ENCODE data around the gene MED10. TPM values are rescaled to one million over a fixed set of nuclear protein-coding genes. Genes with fewer than 3 reads are reported as not detected.

MED10 gene
- total and polyA plus RNA-seq, 7 donors, result 18.8 to 98.1 (median 49.1) TPM

- ATAC-seq, result no peak
- WGBS, 3 donors, result 63 to 83% (median 67%) methylated on average over 14 of the region's 14 CpGs
- no peaks in the 10 kb centered on the region for H3K9me3 ChIP-seq
- intact Hi-C loops (cut with DNase I), result no loop called here
- TF ChIP-seq CTCF (IDR thresholded peaks at IDR 0.05), result no peak
- no peaks in the 10 kb centered on the region for H3K36me3 ChIP-seq (ENCODE audit: insufficient read depth in 1 of 2, low read depth in 1 of 2)
- no peaks in the 10 kb centered on the region for H3K4me1 ChIP-seq
- H3K27me3 ChIP-seq (ENCODE audit: insufficient read depth in 3 of 3, low read length in 2 of 3), result no peaks in the 10 kb centered on the region
- DNase-seq, result no peak
- H3K27ac ChIP-seq, result no peak overlapping the region
- no peak overlapping the region for H3K4me3 ChIP-seq
Measured at GRCh38 chr5:6342689-6343315, 35.5 kb downstream of the MED10 start.

GRCh38 chr5:6340100-6340499 is 38.2 kb downstream of the MED10 start:
- Histone ChIP-seq H3K27ac (no peak overlapping the region), H3K4me3 (no peak overlapping the region), H3K4me1 (no peaks in the 10 kb centered on the region), H3K27me3 (ENCODE audit: insufficient read depth in 3 of 3, low read length in 2 of 3) (no peaks in the 10 kb centered on the region), H3K36me3 (ENCODE audit: insufficient read depth in 1 of 2, low read depth in 1 of 2) (no peaks in the 10 kb centered on the region), H3K9me3 (no peaks in the 10 kb centered on the region)
- 96 to 100% (median 96%) methylated on average over 1 of the region's 1 CpG for WGBS, 3 donors
- intact Hi-C loops (cut with DNase I), result no loop called here
- DNase-seq, result no peak
- no peak for TF ChIP-seq CTCF (IDR thresholded peaks at IDR 0.05)
- ATAC-seq, result no peak

GRCh38 chr5:6338871-6339270 is 39.5 kb downstream of the MED10 start:
- H3K27me3 ChIP-seq (ENCODE audit: insufficient read depth in 3 of 3, low read length in 2 of 3), result no peaks in the 10 kb centered on the region
- H3K36me3 ChIP-seq (ENCODE audit: insufficient read depth in 1 of 2, low read depth in 1 of 2), result no peaks in the 10 kb centered on the region
- ATAC-seq (no peak), DNase-seq (no peak)
- 91 to 97% (median 93%) methylated on average over 4 of the region's 4 CpGs for WGBS, 3 donors
- no peak for TF ChIP-seq CTCF (IDR thresholded peaks at IDR 0.05)
- no peak overlapping the region for H3K27ac ChIP-seq
- no peak overlapping the region for H3K4me3 ChIP-seq
- no peaks in the 10 kb centered on the region for H3K9me3 ChIP-seq
- intact Hi-C loops (cut with DNase I), result no loop called here
- no peaks in the 10 kb centered on the region for H3K4me1 ChIP-seq

GRCh38 chr5:6338135-6338534 is 40.2 kb downstream of the MED10 start:
- no peaks in the 10 kb centered on the region for H3K36me3 ChIP-seq (ENCODE audit: insufficient read depth in 1 of 2, low read depth in 1 of 2)
- ATAC-seq (no peak), DNase-seq (no peak)
- no peak overlapping the region for H3K4me3 ChIP-seq
- TF ChIP-seq CTCF (IDR thresholded peaks at IDR 0.05), result no peak
- H3K27ac ChIP-seq, result no peak overlapping the region
- H3K4me1 ChIP-seq, result no peaks in the 10 kb centered on the region
- no peaks in the 10 kb centered on the region for H3K27me3 ChIP-seq (ENCODE audit: insufficient read depth in 3 of 3, low read length in 2 of 3)
- H3K9me3 ChIP-seq, result no peaks in the 10 kb centered on the region
- WGBS, 3 donors, result 82 to 84% (median 84%) methylated on average over 3 of the region's 3 CpGs
- intact Hi-C loops (cut with DNase I), result no loop called here
